ENCODE data around the gene TOR1A.

DNA sequence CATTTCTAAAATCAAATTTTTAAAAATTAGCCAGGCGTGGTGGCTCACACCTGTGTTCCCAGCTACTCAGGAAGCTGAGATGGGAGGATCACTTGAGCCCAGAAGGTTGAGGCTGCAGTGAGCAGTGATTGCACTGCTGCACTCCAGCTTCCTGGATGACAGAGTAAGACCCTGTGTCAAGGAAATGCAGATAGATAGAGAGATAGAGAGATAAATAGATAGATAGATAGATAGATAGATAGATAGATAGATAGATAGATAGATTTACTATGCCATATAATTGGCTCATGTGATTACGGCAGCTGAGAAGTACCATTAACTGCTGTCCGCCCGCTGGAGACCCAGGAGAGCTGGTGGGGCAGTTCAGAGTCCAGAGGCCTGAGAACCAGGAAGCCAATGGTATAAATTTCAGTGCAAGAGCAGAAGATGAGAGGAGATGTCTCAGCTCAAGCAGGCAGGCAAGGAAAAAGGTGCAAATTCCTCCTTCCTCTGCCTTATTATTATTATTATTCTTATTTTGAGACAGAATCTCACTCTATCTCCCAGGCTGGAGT, 58.1 kb downstream of the TOR1A start:
- TF ChIP-seq CTCF (conservative IDR thresholded peaks at IDR 0.05; ENCODE audit: low read depth, low read length), result no peak
- no peak for TF ChIP-seq EZH2 (IDR thresholded peaks at IDR 0.05; ENCODE audit: low read length, unreplicated experiment)
- no peak for TF ChIP-seq EZH2phosphoT487 (IDR thresholded peaks at IDR 0.05; ENCODE audit: borderline replicate concordance, low read length)

Data from PC-3 (cell line).